Nucleus accumbens (tissue), 56 donors: ENCODE data around the gene SLC35A2.
"Not testable (repeated sequence)": the region's sequence is repeated elsewhere in the genome, so short reads cannot be mapped to it uniquely, and the experiment has no call there.

Experiments
- DNase-seq, 56 donors: peaks; one replicate each; lab custom pipeline; 2025; lab: John Stamatoyannopoulos, UW

SLC35A2 gene

DNA sequence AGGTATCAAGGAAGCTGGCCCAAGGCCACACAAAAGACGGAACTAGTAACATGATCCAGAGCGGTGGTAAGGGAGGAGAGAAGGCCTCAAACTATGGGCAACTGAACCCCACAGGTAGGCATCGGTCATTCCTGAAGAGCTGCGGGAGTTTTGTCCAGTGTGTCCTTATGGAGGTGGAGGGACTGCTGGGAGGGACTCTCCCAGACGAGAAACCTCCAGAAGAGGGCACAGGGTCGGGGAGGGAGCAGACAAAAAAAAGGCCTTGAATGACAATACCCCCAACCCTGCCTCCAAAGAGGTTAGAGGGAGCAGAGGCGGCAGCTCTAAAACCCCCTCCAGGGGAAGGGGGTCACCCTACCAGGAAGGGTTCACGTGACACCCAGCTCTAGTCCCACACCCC is 7.3 kb downstream of the SLC35A2 start:
- DNase-seq: no peak

DNA sequence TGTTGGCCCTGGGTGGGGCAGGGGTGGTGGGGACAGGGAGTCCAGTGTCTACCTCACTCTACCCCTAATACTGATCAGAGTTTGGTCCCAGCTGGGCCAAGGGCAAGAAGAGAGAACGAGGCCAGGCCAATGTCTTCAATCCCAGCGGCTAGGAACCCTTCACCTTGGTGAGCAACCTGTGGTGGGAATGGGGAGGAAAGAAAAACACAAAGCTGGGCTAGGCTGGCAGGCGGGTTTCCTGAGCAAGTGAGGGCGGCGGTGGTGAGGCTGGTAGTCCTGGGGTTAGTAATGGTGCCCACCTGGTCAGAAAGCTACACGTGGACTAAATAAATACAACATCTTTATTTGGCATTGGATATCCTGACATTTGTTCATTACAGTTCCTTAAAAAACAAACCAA is 8.2 kb downstream of the SLC35A2 start:
- DNase-seq: no peak

DNA sequence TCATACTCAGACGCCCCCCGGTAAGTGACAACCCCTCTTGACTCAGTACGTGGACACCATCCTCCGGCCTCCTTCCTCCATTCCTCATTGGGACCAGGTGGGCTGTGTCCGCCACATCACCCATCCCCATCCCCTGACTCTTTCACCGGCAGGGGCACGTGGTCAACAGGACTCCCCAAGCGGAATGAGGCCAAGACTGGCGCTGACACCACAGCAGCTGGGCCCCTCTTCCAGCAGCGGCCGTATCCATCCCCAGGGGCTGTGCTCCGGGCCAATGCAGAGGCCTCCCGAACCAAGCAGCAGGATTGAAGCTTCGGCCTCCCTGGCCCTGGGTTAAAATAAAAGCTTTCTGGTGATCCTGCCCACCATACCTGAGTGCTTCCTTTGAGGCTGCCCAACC is 8.7 kb downstream of the SLC35A2 start:
- DNase-seq: no peak

DNA sequence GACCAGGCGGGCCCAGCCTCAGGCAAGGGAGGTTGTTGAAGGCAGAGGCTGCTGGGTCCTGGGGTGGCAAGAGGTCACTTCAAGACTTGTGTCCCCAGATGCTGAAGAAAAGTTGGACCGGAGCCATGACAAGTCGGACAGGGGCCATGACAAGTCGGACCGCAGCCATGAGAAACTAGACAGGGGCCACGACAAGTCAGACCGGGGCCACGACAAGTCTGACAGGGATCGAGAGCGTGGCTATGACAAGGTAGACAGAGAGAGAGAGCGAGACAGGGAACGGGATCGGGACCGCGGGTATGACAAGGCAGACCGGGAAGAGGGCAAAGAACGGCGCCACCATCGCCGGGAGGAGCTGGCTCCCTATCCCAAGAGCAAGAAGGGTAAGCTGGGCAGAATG is 9.3 kb downstream of the SLC35A2 start:
- DNase-seq: no peak

DNA sequence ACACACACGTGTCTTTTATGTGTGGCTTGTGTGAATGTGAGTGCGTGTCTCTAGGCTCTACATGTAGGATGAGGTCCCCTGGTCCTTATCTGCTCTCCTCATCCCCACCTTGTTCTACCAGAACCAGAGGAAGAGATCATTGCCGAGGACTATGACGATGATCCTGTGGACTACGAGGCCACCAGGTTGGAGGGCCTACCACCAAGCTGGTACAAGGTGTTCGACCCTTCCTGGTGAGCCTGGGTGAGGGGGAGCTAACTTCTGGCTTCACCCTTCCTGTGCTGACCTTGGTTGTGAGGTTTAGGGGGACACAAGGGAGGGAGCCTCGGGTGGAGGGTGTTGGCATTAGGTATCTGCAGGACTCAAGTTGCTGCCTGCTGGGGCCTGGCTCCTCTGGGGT is 10.4 kb downstream of the SLC35A2 start:
- DNase-seq: no peak

DNA sequence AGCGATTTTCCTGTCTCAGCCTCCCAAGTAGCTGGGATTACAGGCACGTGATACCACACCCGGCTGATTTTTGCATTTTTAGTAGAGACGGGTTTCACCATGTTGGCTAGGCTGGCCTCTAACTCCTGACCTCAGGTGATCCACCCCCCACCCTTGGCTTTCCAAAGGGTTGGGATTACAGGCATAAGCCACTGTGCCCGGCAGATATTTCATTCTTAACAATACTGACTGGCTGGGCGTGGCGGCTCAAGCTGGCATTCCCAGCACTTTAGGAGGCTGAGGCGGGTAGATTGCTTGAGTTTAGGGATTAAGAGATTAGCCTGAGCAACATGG is 12.4 kb downstream of the SLC35A2 start:
- no peak for DNase-seq

DNA sequence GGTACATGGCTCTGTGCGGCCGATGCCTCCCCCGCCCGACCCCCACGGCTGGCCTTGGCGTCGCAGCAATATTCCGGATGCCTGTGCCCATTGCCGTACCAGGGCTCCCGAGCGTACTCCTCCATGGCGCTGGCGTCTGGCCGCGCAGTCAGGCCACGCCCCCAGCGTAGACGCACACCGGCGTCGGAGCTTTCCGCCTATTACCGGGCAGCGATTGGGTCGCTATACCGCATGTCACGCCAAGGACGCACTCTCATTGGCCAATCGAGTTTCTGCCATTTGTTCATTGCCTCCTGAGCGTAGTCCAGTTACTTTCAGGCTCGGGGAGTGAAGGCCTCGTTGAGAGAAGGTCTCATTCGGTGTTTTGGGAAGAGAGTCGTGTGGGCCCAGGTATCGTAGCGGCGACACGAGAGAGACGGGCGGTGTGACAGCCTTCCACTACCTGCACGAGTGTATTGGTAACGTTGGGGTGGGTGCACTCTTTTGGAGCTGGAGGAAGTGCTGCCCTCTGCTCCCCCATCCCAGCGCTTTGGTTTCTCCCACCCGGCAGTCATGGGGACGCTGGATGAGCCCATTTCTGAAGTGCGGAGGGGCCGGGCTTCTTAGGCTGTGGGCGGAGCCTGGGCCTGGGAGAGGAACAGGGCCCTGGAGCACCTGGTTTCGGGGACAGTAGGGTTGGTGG is 13.7 kb downstream of the SLC35A2 start, which contains the start of the genes PQBP1 and TIMM17B:
Gene PQBP1, plus strand, starts transcription at position 306 of the 682 bp plus-strand sequence. CDS start 580 bp downstream, outside the sequence.
Gene TIMM17B, minus strand, starts transcription at position 144 of the 682 bp plus-strand sequence. Its CDS starts 19 bp downstream, at position 125.
- peak; percentile 27 to 94 (median 86) for DNase-seq

DNA sequence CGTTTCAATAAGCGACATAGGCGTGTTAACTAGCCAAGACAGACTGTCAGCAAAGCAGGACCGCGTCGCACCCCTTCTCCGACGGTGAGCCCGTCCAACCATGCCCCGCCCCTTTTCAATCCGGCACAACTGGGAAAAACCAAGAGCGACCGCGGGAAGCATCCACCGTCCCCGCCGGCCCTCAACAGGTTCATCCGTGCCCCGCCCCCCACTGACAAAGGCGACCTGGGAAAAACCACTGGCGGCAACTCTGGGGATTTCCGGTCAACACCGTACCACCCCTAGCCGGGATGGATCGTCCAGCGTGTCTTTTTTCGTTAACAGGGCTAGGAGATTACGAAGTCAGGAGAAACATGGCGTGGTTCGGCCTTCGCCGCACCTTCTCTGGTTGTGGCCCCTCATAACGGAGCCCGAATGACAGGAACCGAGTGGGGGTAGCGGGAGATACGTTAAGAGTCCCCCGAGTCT is 14.3 kb downstream of the SLC35A2 start:
- DNase-seq: peak in 49 of 56 donors; percentile 12 to 81 (median 55)

DNA sequence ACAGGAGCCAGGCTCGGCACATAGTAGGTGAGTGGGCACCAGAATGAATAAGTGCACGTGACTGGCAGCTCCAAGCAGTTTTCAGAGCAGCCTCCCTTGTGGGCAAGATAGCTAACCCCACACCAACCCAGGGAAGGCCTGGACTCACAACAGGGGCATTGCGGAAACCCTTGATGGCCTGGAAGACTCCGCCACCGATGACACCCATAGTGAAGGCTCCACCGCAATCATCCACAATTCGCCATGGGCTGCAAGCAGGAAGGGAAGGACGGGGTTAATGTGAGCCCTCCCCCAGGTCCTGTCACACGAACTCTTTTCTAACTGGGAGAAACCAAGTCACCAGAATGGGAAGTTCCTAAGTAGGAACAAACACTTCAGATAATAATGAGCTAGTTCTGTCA is 14.8 kb downstream of the SLC35A2 start:
- peak in 10 of 56 donors; percentile 1 to 45 (median 10) for DNase-seq

DNA sequence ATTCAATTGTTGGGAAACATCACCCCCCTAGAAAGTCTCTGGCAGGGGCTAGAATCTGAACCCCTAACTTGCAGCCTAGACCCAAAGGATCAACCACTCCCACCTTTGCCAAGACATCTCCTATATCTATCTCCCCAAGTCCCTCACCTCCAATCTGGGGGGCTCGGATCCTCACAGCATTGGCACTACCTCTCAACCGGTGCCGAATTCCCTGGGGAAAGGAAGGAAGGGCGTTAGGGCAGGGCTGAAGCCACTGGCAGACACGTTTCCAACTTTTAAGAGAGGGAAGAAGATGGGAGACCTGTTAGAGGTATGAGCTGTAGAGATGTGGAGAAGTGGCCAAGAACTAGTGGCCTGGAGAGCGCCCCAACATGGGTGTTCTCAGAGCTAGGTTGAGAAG is 16.6 kb downstream of the SLC35A2 start:
- DNase-seq: no peak

DNA sequence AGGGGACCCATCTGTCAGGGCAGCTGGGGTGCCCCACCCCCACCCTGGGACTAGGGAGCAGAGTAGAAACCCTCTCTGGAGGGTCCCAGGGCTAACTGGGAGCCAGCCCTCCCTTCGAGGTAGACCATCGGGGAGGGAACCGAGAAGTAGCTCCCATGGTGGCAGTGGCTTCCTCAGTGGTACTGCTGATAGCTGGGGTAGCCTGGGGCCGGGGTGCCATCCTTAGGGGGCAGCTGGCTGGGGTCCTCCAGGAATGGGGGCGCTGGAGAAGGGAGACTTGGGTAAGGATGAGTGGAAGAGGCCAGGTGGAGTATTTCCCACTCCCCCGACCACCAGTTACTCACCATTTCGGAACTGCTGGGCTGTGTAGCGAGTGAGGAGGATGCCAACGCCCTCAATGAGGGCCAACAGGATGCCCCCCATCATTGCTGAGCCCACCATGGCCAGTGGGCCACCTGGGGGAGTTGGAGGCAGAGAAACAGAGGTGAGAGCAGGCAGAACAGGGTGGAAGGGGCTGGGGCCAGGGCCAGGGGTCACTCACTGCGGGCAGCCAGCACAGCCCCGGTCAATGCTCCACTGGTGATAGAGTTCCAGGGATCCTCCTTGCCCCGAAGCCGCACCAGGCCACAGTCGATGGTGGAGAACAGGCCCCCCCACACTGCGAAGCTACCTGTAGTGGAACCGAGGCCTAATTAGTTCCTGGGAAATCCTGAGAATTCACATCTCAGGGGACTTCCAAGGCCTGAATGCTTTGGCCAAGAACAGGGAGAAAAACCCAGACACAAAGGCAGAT is 17.7 kb downstream of the SLC35A2 start:
- no peak for DNase-seq

DNA sequence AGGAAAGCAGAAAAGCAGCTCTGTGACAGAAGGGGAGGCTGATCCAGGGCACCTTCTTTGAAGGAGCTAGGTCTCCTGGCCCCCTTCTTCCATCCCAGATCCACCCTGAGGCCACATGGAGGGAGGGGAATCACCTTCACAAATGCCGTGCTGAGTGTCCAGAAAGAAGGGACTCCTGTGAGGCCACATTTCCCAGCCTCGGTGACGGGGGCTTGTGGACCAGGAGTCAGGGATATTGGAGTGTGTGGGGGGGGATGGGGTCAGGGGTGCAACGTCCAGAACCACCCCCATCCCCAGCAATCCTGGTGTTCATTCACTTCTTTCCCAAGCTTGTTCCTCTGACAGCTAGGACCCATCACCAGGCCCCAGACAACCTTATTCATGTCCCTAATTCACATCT is 18.6 kb downstream of the SLC35A2 start:
- no peak for DNase-seq

DNA sequence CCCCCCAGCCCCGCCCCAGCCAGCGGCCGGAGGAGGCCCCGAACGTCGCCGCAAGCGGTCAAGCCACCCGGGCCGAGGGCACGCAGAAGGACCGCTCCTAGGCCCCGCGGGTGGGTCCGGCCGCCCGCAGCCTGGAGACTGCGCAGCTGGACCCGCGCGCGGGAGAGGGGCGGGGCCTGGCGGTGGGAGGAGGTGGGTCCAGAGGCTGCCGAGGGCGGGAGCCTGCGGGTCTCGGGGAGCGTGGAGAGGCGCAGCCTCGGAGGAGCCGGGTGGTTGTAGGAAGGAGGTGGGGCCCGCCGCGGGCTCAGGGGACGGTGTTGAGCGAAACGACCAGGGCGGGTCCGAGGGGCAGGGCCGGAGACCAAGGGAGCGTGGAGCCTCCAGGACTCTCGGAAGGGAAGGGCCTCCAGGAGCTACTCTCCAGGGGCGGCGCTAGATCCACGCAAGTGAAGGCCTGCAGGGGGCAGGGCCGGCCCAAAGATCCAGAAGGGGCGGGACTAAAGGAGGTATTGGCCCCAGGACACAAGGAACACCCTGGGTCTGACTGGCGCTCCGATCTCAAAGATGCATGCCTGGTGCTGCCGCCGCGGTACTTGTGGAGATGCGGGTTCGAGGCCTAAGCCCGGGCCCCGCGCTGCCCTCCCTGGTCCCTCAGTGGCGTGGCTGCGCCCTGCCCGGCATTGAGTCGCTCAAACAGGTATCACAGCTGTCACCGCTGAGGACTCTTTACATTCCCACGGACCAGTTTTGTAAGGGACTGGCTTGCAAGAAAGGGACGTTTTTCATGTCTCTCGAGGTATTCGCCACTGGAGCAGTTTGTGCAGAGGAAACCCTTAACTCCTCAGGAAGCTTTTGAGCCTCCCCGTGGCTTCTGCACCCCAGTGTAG is 19.8 kb downstream of the SLC35A2 start:
- peak; percentile 3 to 86 (median 68) for DNase-seq

DNA sequence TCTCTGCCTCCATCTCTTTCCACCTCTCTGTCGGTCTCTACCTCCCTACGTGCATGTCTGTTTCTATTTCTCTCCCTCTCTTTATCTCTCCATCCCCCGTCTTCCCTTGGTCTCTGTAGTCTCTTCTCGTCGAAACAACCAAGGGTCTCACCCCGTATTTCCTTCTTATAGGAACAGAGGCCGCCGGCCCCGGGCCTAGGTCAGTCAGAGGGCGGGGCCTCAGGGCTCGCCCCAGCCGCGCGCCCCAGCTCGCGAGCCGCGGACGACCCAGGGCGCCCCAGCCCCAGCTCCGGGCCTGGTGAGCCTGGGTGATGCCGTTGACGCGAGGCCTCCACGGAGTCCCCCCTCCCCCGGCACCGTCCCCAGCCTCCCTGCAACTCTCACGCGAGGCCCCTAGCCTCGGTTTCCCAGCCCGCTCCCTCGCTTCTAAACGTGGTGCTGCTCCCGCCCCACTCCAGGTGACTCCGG is 20.5 kb downstream of the SLC35A2 start:
- DNase-seq: peak in 11 of 56 donors; percentile 11 to 47 (median 35)

DNA sequence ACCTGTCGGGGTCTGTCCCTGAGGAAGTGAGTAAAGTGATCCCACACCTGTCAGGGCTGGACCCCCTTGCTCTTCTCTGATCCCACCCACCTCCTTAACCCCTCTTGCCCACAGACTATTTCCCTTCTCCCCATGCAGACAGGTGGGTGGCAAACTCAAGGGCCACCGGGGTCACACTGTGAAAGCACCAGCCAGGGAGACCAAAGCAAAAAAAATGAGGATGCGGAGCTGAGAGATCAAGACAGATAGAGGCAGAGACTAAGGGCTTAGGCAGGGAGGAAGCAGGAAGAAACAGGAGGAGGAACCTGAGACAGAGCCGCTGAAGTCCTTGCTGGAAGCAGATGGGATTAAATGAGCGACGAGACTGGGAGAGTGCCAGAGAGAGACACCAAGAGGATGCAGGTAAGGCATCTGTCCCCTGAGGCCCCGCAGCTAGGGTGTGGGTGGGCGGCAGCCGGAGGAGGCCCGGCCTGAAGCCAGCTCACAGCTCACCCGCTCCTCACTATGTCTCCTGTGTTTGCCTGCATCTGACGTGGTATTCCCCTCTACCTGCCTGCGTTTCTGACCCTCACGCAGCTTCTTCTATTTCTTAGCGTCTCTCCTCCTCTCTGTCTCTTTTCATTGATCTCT is 21.0 kb downstream of the SLC35A2 start:
- DNase-seq: peak in 18 of 56 donors; percentile 0 to 34 (median 8)

DNA sequence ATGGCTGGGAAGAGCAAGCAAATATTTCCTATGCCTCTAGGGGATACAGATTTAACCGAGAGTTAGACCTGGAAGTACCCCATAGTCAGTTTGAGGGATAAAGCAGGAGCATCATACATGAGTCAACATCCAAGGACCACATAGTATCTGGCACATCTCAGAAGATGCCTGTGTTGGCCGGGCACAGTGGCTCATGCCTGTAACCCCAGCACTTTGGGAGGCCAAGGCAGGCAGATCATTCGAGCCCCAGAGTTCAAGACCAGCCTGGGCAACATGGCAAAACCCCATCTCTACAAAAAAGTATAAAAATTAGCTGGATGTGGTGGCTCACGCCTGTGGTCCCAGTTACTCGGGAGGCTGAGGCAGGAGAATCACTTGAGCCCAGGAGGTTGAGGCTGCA is 24.9 kb downstream of the SLC35A2 start:
- DNase-seq: not testable (repeated sequence)

DNA sequence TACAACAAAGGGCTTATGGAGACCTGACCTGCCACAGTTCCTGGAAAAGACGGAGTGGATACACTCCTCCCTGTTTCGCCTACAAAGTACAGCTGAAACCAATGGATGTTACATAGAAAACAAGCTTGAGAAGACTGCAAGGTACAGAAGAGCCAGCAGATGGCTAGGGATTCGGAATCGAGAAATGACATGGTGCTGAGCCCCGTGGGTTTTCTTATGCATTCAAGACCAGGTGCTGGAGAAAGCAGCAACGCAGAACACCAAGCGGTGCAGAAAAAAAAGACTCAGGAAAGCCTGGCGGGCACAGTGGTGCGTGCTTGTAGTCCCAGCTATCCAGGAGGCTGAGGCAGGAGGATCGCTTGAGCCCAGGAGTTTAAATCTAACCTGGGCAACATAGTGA is 27.7 kb downstream of the SLC35A2 start:
- no peak for DNase-seq

DNA sequence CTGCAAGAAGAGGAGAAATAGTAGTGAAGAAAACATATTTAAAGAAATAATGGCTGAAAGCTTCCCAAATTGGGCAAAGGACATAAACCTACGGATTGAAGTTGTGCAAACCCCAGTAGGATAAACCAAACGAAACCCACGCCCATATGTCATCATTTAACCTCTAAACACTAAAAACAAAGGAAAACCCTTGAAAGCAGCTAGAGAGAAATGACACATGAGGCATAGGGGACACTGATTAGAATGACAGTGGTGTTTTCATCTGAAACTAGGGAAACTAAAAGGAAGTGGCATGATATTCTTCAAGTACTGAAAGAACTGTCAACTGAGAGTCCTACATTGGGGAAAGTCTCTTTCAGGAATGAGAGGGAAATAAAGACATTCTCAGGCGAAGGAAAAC is 34.5 kb downstream of the SLC35A2 start:
- DNase-seq: not testable (repeated sequence)

DNA sequence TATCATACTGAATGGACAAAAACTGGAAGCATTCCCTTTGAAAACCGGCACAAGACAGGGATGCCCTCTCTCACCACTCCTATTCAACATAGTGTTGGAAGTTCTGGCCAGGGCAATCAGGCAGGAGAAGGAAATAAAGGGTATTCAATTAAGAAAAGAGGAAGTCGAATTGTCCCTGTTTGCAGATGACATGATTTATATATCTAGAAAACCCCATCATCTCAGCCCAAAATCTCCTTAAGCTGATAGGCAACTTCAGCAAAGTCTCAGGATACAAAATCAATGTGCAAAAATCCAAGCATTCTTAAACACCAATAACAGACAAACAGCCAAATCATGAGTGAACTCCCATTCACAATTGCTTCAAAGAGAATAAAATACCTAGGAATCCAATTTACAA is 39.4 kb downstream of the SLC35A2 start:
- DNase-seq: not testable (repeated sequence)

DNA sequence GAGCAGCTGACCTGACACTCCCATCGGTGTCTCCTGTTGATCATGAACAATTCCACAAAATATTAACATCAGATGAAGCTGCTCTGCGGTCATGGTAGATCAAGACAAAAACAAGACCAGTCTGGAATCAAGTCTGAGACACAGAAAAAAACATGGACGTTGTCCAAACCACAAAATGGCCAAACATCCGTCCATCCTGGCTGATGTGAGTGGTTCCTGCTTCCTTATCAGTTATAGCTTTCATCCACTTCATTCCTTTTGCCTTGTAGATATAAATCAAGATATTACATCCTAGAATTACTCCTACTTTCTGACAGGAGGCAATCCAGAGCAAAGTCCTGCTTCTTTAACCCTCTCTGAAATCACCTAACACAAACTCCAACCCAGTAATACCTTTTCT is 47.2 kb downstream of the SLC35A2 start:
- DNase-seq: no peak
